GM23338 (cell line): ENCODE data around the gene RAB11FIP4. TPM values are rescaled to one million over a fixed set of nuclear protein-coding genes. Genes with fewer than 3 reads are reported as not detected.

ENCODE experiments used
- ATAC-seq: fragments of 200-7000 bp; cut with Tn5 transposase; 3 replicates; pipeline ENCODE4 v1.9.1; 2020
- DNase-seq: peaks from one replicate; pipeline ENCODE4 v3.0.0-alpha.2; 2015; ENCODE audit warnings: low spot score
- H2AFZ ChIP-seq: fragments of 200-600 bp; sonication (generic); 2 replicates; pipeline ENCODE4 v1.8.0; 2016; ENCODE audit warnings: antibody characterized with exemption, mild to moderate bottlenecking, moderate library complexity
- H3F3A ChIP-seq: fragments of 200-600 bp; sonication (generic); replicated peaks from 2 replicates; pipeline ENCODE4 v1.8.0; 2017; ENCODE audit warnings: antibody characterized with exemption, mixed run types, low read depth
- H3K27ac ChIP-seq: fragments of 200-600 bp; sonication (generic); 2 replicates; pipeline ENCODE4 v1.6.1; 2016; ENCODE audit warnings: low read depth
- H3K27me3 ChIP-seq: fragments of 200-600 bp; sonication (generic); 2 replicates; pipeline ENCODE4 v1.8.0; 2016; ENCODE audit warnings: mild to moderate bottlenecking, mixed run types, moderate library complexity; ENCODE audit not compliant: insufficient read depth
- H3K36me3 ChIP-seq: fragments of 200-600 bp; sonication (generic); 2 replicates; pipeline ENCODE4 v1.8.0; 2016; ENCODE audit warnings: mild to moderate bottlenecking; ENCODE audit not compliant: insufficient read depth
- H3K4me1 ChIP-seq: fragments of 200-600 bp; sonication (generic); 2 replicates; pipeline ENCODE4 v1.8.0; 2016; ENCODE audit warnings: mild to moderate bottlenecking, moderate library complexity; ENCODE audit not compliant: insufficient read depth
- H3K4me2 ChIP-seq: fragments of 200-600 bp; sonication (generic); 2 replicates; pipeline ENCODE4 v1.7.1; 2017; ENCODE audit warnings: mixed run types
- H3K4me3 ChIP-seq: fragments of 200-600 bp; sonication (generic); 2 replicates; pipeline ENCODE4 v1.6.1; 2016; ENCODE audit warnings: mixed run types
- H3K79me2 ChIP-seq: fragments of 200-600 bp; sonication (generic); replicated peaks from 2 replicates; pipeline ENCODE4 v1.8.0; 2017; ENCODE audit warnings: mild to moderate bottlenecking; ENCODE audit not compliant: insufficient read depth
- H3K9me2 ChIP-seq: fragments of 200-600 bp; sonication (generic); 2 replicates; pipeline ENCODE4 v1.8.0; 2017; ENCODE audit not compliant: insufficient read depth
- H4K20me1 ChIP-seq: fragments of 200-600 bp; sonication (generic); replicated peaks from 2 replicates; pipeline ENCODE4 v1.8.0; 2017; ENCODE audit warnings: mild to moderate bottlenecking; ENCODE audit not compliant: insufficient read depth
- H3K27ac Mint-ChIP-seq: 2 replicates; pipeline ENCODE4 v1.8.0; 2020; ENCODE audit warnings: inconsistent platforms, mild to moderate bottlenecking, moderate library complexity, mixed read lengths
- H3K27me3 Mint-ChIP-seq: 3 replicates; pipeline ENCODE4 v1.8.0; 2022; ENCODE audit warnings: low read depth, mild to moderate bottlenecking, moderate library complexity, mixed read lengths, inconsistent platforms; ENCODE audit not compliant: insufficient read depth, poor library complexity
- H3K36me3 Mint-ChIP-seq: 3 replicates; pipeline ENCODE4 v1.8.0; 2021; ENCODE audit warnings: low read depth, mild to moderate bottlenecking, inconsistent platforms, moderate library complexity, mixed read lengths
- H3K4me1 Mint-ChIP-seq: 3 replicates; pipeline ENCODE4 v1.8.0; 2020; ENCODE audit warnings: mild to moderate bottlenecking, inconsistent platforms, mixed read lengths
- H3K4me3 Mint-ChIP-seq: 3 replicates; pipeline ENCODE4 v1.8.0; 2021; ENCODE audit warnings: moderate library complexity, mild to moderate bottlenecking, inconsistent platforms, mixed read lengths
- H3K9me3 Mint-ChIP-seq: 3 replicates; pipeline ENCODE4 v1.8.0; 2020; ENCODE audit warnings: moderate library complexity, mild to moderate bottlenecking, inconsistent platforms, mixed read lengths
- CREB1 ChIP-seq: fragments of 250-450 bp; sonication (Bioruptor Pico); IDR thresholded peaks from 2 replicates; pipeline ENCODE4 v1.5.0; 2020; ENCODE audit warnings: low read depth, mild to moderate bottlenecking, moderate library complexity
- EZH2phosphoT487 ChIP-seq: fragments of 200-600 bp; sonication (generic); IDR thresholded peaks from one replicate; pipeline ENCODE4 v1.8.1; 2018; ENCODE audit warnings: antibody characterized with exemption; ENCODE audit not compliant: unreplicated experiment
- NANOG ChIP-seq: IDR thresholded peaks from 2 replicates; pipeline ENCODE4 v1.6.1; 2016; ENCODE audit warnings: antibody characterized with exemption, borderline replicate concordance
- POLR2AphosphoS5 ChIP-seq: IDR thresholded peaks from 2 replicates; pipeline ENCODE4 v1.6.1; 2016; ENCODE audit warnings: antibody characterized with exemption, low read depth
- ZNF114 ChIP-seq: fragments of 250-450 bp; sonication (Bioruptor Pico); IDR thresholded peaks from 2 replicates; pipeline ENCODE4 v1.5.0; 2020; ENCODE audit warnings: mild to moderate bottlenecking, moderate library complexity
- ZNF331 ChIP-seq: fragments of 250-450 bp; sonication (Bioruptor Pico); IDR thresholded peaks from 2 replicates; pipeline ENCODE4 v1.5.0; 2020; ENCODE audit warnings: low read depth, mild to moderate bottlenecking, moderate library complexity
- polyA plus RNA-seq: library from polyadenylated mRNA; unstranded; fragments of >200 nt; fragmentation: Nextera tagmentation; extraction: Ambion mirVana; gene quantifications from 2 replicates; pipeline ENCODE4 v1.2.1, GENCODE V29; 2016
- total RNA-seq: library from RNA; depleted of rRNA; stranded (reverse); fragments of >200 nt; shearing (Covaris generic); gene quantifications from 2 replicates; pipeline ENCODE4 v1.2.3, GENCODE V29; 2014
- TF ChIP-seq, protein P1 (sequence below): IDR thresholded peaks from 2 replicates; pipeline ENCODE4 v1.6.1; 2016; ENCODE audit warnings: antibody characterized with exemption
- TF ChIP-seq, protein P2 (sequence below): IDR thresholded peaks from one replicate; pipeline ENCODE4 v1.6.1; 2018; ENCODE audit warnings: antibody characterized with exemption; ENCODE audit not compliant: unreplicated experiment

The RAB11FIP4 gene
- total and polyA plus RNA-seq, 2 experiments from 2014 or later = 26.0 to 65.6 TPM

DNA sequence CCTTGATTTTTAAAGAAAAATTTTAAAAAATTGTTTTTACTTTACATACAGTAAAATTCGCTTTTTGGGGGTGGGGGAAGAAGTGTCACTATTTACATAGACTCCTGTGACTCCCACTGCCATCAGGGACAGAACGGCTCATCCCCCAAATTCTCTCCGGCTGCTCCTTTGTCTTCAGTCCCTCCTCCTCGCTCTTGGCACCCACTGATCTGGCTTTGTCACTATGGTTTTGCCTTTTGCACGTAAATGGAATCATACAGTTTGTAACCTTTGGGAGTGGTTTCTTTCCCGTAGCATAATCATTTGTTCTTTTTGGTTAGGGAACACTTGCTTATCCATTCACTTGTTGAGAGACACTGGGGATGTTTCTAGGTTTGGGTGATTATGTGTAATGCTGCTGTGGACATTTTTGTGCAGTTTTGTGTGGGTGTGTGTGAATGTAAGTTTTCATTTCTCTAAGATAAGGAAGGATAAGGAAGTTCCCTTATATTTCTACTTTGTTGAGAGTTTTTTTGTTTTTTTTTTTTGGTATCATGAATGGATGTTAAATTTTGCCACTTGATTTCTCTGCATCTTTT is 27.4 kb downstream of the RAB11FIP4 start:
- no peaks in the 10 kb centered on the region for H3K79me2 ChIP-seq
- H4K20me1 ChIP-seq = no peaks in the 10 kb centered on the region

DNA sequence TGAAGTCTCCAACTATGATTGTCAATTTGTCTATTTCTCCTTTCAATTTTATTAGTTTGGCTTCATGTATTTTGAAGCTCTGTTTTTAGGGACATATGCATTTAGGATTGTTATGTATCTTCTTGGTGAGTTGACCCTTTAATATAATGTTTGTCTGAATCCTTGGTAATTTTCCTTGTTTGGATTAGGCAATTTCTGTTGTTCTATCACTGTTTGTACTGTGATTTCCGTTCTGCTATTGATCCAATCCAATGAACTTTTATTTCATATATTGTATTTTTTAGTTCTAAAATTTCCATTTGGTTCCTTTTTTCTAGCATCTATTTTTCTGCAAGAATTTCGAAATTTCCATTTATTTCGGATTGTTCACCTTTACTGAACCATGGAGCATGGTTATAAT is 31.0 kb downstream of the RAB11FIP4 start:
- Histone ChIP-seq H3K4me2 (no peak overlapping the region), H3K4me3 (no peak overlapping the region), H2AFZ (no peak overlapping the region), H3K27me3 (no peaks in the 10 kb centered on the region), H3K79me2 (no peaks in the 10 kb centered on the region), H3F3A (no peaks in the 10 kb centered on the region), H3K27ac (no peak overlapping the region), H3K4me1 (peaks cover 18% of the 10 kb centered on the region), H3K9me2 (no peaks in the 10 kb centered on the region), H3K36me3 (no peaks in the 10 kb centered on the region), H4K20me1 (no peaks in the 10 kb centered on the region)
- ATAC-seq = no peak
- no peaks in the 10 kb centered on the region for H3K36me3 Mint-ChIP-seq
- H3K4me1 Mint-ChIP-seq = peaks cover 19% of the 10 kb centered on the region
- H3K27ac Mint-ChIP-seq = no peak overlapping the region
- H3K27me3 Mint-ChIP-seq = peaks cover 10% of the 10 kb centered on the region
- no peak overlapping the region for H3K4me3 Mint-ChIP-seq
- no peaks in the 10 kb centered on the region for H3K9me3 Mint-ChIP-seq
- no peak for DNase-seq
- no peak for TF ChIP-seq NANOG
- TF ChIP-seq ZNF331 = no peak
- no peak for TF ChIP-seq CREB1 (CRISPR knock-in tag)
- no peak for TF ChIP-seq EZH2phosphoT487
- TF ChIP-seq, protein P1, sequence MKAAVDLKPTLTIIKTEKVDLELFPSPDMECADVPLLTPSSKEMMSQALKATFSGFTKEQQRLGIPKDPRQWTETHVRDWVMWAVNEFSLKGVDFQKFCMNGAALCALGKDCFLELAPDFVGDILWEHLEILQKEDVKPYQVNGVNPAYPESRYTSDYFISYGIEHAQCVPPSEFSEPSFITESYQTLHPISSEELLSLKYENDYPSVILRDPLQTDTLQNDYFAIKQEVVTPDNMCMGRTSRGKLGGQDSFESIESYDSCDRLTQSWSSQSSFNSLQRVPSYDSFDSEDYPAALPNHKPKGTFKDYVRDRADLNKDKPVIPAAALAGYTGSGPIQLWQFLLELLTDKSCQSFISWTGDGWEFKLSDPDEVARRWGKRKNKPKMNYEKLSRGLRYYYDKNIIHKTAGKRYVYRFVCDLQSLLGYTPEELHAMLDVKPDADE = no peak
- no peak for TF ChIP-seq ZNF114 (CRISPR knock-in tag)
- no peak for TF ChIP-seq POLR2AphosphoS5
- TF ChIP-seq, protein P2, sequence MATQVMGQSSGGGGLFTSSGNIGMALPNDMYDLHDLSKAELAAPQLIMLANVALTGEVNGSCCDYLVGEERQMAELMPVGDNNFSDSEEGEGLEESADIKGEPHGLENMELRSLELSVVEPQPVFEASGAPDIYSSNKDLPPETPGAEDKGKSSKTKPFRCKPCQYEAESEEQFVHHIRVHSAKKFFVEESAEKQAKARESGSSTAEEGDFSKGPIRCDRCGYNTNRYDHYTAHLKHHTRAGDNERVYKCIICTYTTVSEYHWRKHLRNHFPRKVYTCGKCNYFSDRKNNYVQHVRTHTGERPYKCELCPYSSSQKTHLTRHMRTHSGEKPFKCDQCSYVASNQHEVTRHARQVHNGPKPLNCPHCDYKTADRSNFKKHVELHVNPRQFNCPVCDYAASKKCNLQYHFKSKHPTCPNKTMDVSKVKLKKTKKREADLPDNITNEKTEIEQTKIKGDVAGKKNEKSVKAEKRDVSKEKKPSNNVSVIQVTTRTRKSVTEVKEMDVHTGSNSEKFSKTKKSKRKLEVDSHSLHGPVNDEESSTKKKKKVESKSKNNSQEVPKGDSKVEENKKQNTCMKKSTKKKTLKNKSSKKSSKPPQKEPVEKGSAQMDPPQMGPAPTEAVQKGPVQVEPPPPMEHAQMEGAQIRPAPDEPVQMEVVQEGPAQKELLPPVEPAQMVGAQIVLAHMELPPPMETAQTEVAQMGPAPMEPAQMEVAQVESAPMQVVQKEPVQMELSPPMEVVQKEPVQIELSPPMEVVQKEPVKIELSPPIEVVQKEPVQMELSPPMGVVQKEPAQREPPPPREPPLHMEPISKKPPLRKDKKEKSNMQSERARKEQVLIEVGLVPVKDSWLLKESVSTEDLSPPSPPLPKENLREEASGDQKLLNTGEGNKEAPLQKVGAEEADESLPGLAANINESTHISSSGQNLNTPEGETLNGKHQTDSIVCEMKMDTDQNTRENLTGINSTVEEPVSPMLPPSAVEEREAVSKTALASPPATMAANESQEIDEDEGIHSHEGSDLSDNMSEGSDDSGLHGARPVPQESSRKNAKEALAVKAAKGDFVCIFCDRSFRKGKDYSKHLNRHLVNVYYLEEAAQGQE = no peak

More for the DNA sequence above, 27.4 kb downstream of the RAB11FIP4 start:
- H3K27ac ChIP-seq = no peak overlapping the region
- no peak overlapping the region for H2AFZ ChIP-seq
- no peaks in the 10 kb centered on the region for H3F3A ChIP-seq
- H3K4me3 ChIP-seq = no peak overlapping the region
- no peak overlapping the region for H3K4me3 Mint-ChIP-seq
- TF ChIP-seq EZH2phosphoT487 = no peak
- TF ChIP-seq, protein P2 = no peak
- TF ChIP-seq NANOG = no peak
- TF ChIP-seq CREB1 (CRISPR knock-in tag) = no peak
- H3K4me2 ChIP-seq = no peak overlapping the region
- no peaks in the 10 kb centered on the region for H3K36me3 Mint-ChIP-seq
- H3K36me3 ChIP-seq = no peaks in the 10 kb centered on the region
- H3K4me1 Mint-ChIP-seq = peaks cover 22% of the 10 kb centered on the region
- ATAC-seq = no peak; the same call in 2 of the 3 replicates
- H3K4me1 ChIP-seq = peaks cover 4% of the 10 kb centered on the region; the same call in 1 of the 2 replicates
- DNase-seq = no peak
- peaks cover 14% of the 10 kb centered on the region for H3K27me3 Mint-ChIP-seq
- no peaks in the 10 kb centered on the region for H3K27me3 ChIP-seq
- no peaks in the 10 kb centered on the region for H3K9me3 Mint-ChIP-seq
- no peak overlapping the region for H3K27ac Mint-ChIP-seq
- H3K9me2 ChIP-seq = no peaks in the 10 kb centered on the region
